ENCODE results near the gene PNLIPRP1.

Gene PNLIPRP1

GRCh38 chr10:116632596-116633215 lies 41.9 kb downstream of the PNLIPRP1 start:
- no peak for DNase-seq

GRCh38 chr10:116633216-116633600 lies 42.4 kb downstream of the PNLIPRP1 start:
- DNase-seq = no peak

GRCh38 chr10:116634126-116634975 lies 43.6 kb downstream of the PNLIPRP1 start:
- DNase-seq = no peak

GRCh38 chr10:116636385-116636784 lies 45.6 kb downstream of the PNLIPRP1 start:
- DNase-seq = no peak

- no peak for DNase-seq
These were observed 46.2 kb downstream of the PNLIPRP1 start for GRCh38 chr10:116636976-116637375.

GRCh38 chr10:116637830-116638229 lies 47.1 kb downstream of the PNLIPRP1 start:
- DNase-seq = no peak

- no peak for DNase-seq
These were observed 55.7 kb downstream of the PNLIPRP1 start for GRCh38 chr10:116646502-116646901.

- DNase-seq = no peak
These were observed 58.1 kb downstream of the PNLIPRP1 start for GRCh38 chr10:116648903-116649302.

GRCh38 chr10:116653885-116654284 lies 63.1 kb downstream of the PNLIPRP1 start:
- DNase-seq = no peak

GRCh38 chr10:116654816-116655215 lies 64.1 kb downstream of the PNLIPRP1 start:
- no peak for DNase-seq

GRCh38 chr10:116655568-116655967 lies 64.8 kb downstream of the PNLIPRP1 start:
- no peak for DNase-seq

- DNase-seq = no peak
These were observed 65.3 kb downstream of the PNLIPRP1 start for GRCh38 chr10:116656044-116656443.

- DNase-seq = no peak
These were observed 67.2 kb downstream of the PNLIPRP1 start for GRCh38 chr10:116657863-116658551.
